Adrenal gland (tissue), 5 donors: ENCODE results near the gene NDUFB10.

Source experiments
- CTCF ChIP-seq, 6 experiments: fragments of 450-650 bp in 4 of 6; fragments of 200-600 bp in 2 of 6; sonication (generic) in 1 of 6; IDR thresholded peaks; 1 replicate in 5 of 6; 2 replicates in 1 of 6; pipeline versions ENCODE4 v1.5.1 to v1.8.0; 2016 to 2021; ENCODE audit warnings: antibody characterized with exemption in 6 of 6, mild to moderate bottlenecking in 2 of 6, moderate library complexity in 1 of 6
- POLR2A ChIP-seq, 2 donors: fragments of 450-650 bp; IDR thresholded peaks; one replicate each; pipeline ENCODE4 v1.6.1; 2017; ENCODE audit warnings: antibody characterized with exemption in 2 of 2, mild to moderate bottlenecking in 2 of 2, moderate library complexity in 1 of 2
- donor health status: DM: no; HTN: no; CAD: no.

- TF ChIP-seq CTCF (IDR thresholded peaks at IDR 0.05) (no peak), POLR2A (IDR thresholded peaks at IDR 0.05) (no peak)
These were observed 26.2 kb upstream of the NDUFB10 start for GRCh38 chr16:1933097-1933661.
